Astrocyte (in vitro differentiated cells and primary cell): ENCODE results near the gene FAM240A. TPM values are rescaled to one million over a fixed set of nuclear protein-coding genes. Genes with fewer than 3 reads are reported as not detected.

Experiments used
- DNase-seq: peaks from one replicate; pipeline ENCODE4 v3.0.0-alpha.2; 2010; ENCODE audit warnings: low read depth
- FAIRE-seq: peaks from 2 replicates; lab custom pipeline; 2011; peaks lifted over from hg19 to GRCh38; lab: Jason Lieb, UNC
- H2AFZ ChIP-seq: 2 replicates; pipeline ENCODE4 v1.6.0; 2012; ENCODE audit warnings: low read depth, low read length, inconsistent platforms
- H3K27ac ChIP-seq: 2 replicates; pipeline ENCODE4 v1.5.1; 2011; ENCODE audit warnings: low read depth, low read length, inconsistent platforms
- H3K27me3 ChIP-seq: 2 replicates; pipeline ENCODE4 v1.6.0; 2011; ENCODE audit warnings: low read length, inconsistent platforms; ENCODE audit not compliant: insufficient read depth
- H3K36me3 ChIP-seq: 2 replicates; pipeline ENCODE4 v1.5.1; 2011; ENCODE audit warnings: low read length, inconsistent platforms; ENCODE audit not compliant: insufficient read depth
- H3K4me1 ChIP-seq: 2 replicates; pipeline ENCODE4 v1.5.1; 2011; ENCODE audit warnings: low read length, inconsistent platforms; ENCODE audit not compliant: insufficient read depth
- H3K4me2 ChIP-seq: 2 replicates; pipeline ENCODE4 v1.6.0; 2012; ENCODE audit warnings: low read length, inconsistent platforms
- H3K4me3 ChIP-seq: 2 replicates; pipeline ENCODE4 v1.5.1; 2011; ENCODE audit warnings: low read depth, mild to moderate bottlenecking, low read length, inconsistent platforms; ENCODE audit not compliant: insufficient read depth
- H3K79me2 ChIP-seq: 2 replicates; pipeline ENCODE4 v1.6.0; 2012; ENCODE audit warnings: mild to moderate bottlenecking, low read length, inconsistent platforms; ENCODE audit not compliant: insufficient read depth
- H3K9ac ChIP-seq: 2 replicates; pipeline ENCODE4 v1.6.0; 2012; ENCODE audit warnings: mild to moderate bottlenecking, low read length, inconsistent platforms
- H3K9me3 ChIP-seq: 2 replicates; pipeline ENCODE4 v1.5.1; 2012; ENCODE audit warnings: low read depth, mild to moderate bottlenecking, low read length, inconsistent platforms; ENCODE audit not compliant: insufficient read depth
- H4K20me1 ChIP-seq: 2 replicates; pipeline ENCODE4 v1.6.0; 2012; ENCODE audit warnings: low read length, inconsistent platforms; ENCODE audit not compliant: insufficient read depth
- H3K27ac Mint-ChIP-seq: one replicate; pipeline ENCODE4 v1.8.0; 2021; ENCODE audit warnings: mild to moderate bottlenecking, mixed read lengths; ENCODE audit not compliant: unreplicated experiment
- H3K27me3 Mint-ChIP-seq: one replicate; pipeline ENCODE4 v1.8.0; 2021; ENCODE audit warnings: low read depth, mixed read lengths; ENCODE audit not compliant: unreplicated experiment
- H3K36me3 Mint-ChIP-seq: one replicate; pipeline ENCODE4 v1.8.0; 2021; ENCODE audit warnings: low read depth, mixed read lengths; ENCODE audit not compliant: unreplicated experiment
- H3K4me1 Mint-ChIP-seq: one replicate; pipeline ENCODE4 v1.8.0; 2021; ENCODE audit warnings: low read depth, mixed read lengths; ENCODE audit not compliant: unreplicated experiment
- H3K4me3 Mint-ChIP-seq: one replicate; pipeline ENCODE4 v1.8.0; 2021; ENCODE audit warnings: mild to moderate bottlenecking, moderate library complexity, mixed read lengths; ENCODE audit not compliant: unreplicated experiment
- H3K9me3 Mint-ChIP-seq: one replicate; pipeline ENCODE4 v1.8.0; 2021; ENCODE audit warnings: mild to moderate bottlenecking, mixed read lengths; ENCODE audit not compliant: unreplicated experiment
- EZH2 ChIP-seq: IDR thresholded peaks from 2 replicates; pipeline ENCODE4 v1.6.1; 2012; ENCODE audit warnings: mild to moderate bottlenecking, low read length, inconsistent platforms; ENCODE audit not compliant: insufficient read depth
- total RNA-seq: library from RNA; stranded (reverse); gene quantifications from 2 replicates; pipeline ENCODE4 v1.2.1, GENCODE V29; 2021
- TF ChIP-seq, protein P1 (sequence below): IDR thresholded peaks from 2 replicates; pipeline ENCODE4 v1.5.1; 2011; ENCODE audit warnings: low read depth, mild to moderate bottlenecking, inconsistent platforms, low read length, moderate library complexity; ENCODE audit not compliant: insufficient read depth

Gene FAM240A
- total RNA-seq, 1 donor from 2014 or later = not detected

GRCh38 chr3:46673151-46674030 is 61.1 kb downstream of the FAM240A start:
- Histone ChIP-seq H3K27me3 (no peaks in the 10 kb centered on the region), H3K79me2 (no peaks in the 10 kb centered on the region), H3K4me3 (no peak overlapping the region), H3K4me1 (no peaks in the 10 kb centered on the region), H2AFZ (no peak overlapping the region), H3K9me3 (no peaks in the 10 kb centered on the region), H4K20me1 (no peaks in the 10 kb centered on the region), H3K9ac (no peak overlapping the region), H3K36me3 (no peaks in the 10 kb centered on the region), H3K27ac (no peak overlapping the region), H3K4me2 (no peak overlapping the region)
- no peak overlapping the region for H3K4me3 Mint-ChIP-seq
- peaks cover 21% of the 10 kb centered on the region for H3K27me3 Mint-ChIP-seq
- peaks cover 5% of the 10 kb centered on the region for H3K9me3 Mint-ChIP-seq
- DNase-seq (no peak), FAIRE-seq (no peak)
- no peaks in the 10 kb centered on the region for H3K4me1 Mint-ChIP-seq
- H3K36me3 Mint-ChIP-seq = peaks cover 22% of the 10 kb centered on the region
- no peak overlapping the region for H3K27ac Mint-ChIP-seq
- no peak for TF ChIP-seq EZH2
- TF ChIP-seq, protein P1, sequence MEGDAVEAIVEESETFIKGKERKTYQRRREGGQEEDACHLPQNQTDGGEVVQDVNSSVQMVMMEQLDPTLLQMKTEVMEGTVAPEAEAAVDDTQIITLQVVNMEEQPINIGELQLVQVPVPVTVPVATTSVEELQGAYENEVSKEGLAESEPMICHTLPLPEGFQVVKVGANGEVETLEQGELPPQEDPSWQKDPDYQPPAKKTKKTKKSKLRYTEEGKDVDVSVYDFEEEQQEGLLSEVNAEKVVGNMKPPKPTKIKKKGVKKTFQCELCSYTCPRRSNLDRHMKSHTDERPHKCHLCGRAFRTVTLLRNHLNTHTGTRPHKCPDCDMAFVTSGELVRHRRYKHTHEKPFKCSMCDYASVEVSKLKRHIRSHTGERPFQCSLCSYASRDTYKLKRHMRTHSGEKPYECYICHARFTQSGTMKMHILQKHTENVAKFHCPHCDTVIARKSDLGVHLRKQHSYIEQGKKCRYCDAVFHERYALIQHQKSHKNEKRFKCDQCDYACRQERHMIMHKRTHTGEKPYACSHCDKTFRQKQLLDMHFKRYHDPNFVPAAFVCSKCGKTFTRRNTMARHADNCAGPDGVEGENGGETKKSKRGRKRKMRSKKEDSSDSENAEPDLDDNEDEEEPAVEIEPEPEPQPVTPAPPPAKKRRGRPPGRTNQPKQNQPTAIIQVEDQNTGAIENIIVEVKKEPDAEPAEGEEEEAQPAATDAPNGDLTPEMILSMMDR = no peak

DNA sequence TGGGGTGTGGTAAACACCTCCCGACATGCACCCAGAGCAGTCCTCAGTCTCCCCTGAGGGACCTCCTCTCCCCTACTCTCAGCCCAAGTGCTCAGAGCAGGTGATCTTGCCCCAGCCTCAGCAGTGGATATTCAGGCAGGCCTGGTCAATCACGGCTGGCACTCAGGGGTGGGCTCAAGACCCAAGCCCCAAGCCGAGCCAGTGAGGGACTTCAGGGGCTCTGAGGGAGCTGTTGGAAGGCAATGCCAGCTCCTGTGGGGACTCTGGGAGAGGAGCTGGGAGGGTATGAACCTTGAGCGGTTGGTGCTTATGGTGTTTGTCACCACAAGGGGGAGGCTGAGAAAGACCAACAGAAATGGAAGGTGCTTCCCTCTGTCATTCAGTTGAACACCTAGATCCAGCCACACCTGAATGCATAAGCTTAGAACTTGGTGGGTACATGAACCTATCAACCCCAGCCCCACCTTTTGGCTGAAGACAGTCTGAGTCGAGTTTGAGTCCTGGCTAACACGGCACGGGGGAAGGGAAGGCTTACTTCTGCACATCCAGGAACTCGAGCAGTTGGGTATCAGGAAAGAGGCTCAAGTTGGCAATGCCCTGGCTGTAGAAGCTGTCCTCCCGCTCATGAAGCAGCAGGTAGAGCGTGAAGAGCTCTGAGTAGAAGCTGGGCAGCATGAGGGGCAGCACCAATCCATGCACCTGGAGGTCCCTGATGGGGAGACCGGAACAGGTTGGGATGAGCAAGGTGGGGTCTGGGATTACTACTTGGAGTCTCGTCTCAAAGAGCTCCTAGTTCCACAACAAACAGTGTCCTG is 61.9 kb downstream of the FAM240A start:
- H3K36me3 Mint-ChIP-seq = peaks cover 22% of the 10 kb centered on the region
- DNase-seq = no peak
- H3K9me3 ChIP-seq = no peaks in the 10 kb centered on the region

More for the DNA sequence above, 61.9 kb downstream of the FAM240A start:
- Mint-ChIP-seq H3K27me3 (peaks cover 19% of the 10 kb centered on the region), H3K9me3 (peaks cover 5% of the 10 kb centered on the region), H3K4me3 (no peak overlapping the region), H3K4me1 (no peaks in the 10 kb centered on the region), H3K27ac (no peak overlapping the region)
- Histone ChIP-seq H4K20me1 (no peaks in the 10 kb centered on the region), H3K36me3 (no peaks in the 10 kb centered on the region), H3K4me1 (no peaks in the 10 kb centered on the region), H3K27me3 (no peaks in the 10 kb centered on the region), H3K27ac (no peak overlapping the region), H2AFZ (no peak overlapping the region), H3K4me3 (no peak overlapping the region), H3K4me2 (no peak overlapping the region), H3K9ac (no peak overlapping the region), H3K79me2 (no peaks in the 10 kb centered on the region)
- FAIRE-seq = no peak
- no peak for TF ChIP-seq EZH2
- TF ChIP-seq, protein P1 = peak; percentile 4
